ENCODE measurements around the gene SLC41A2.

The SLC41A2 gene

DNA sequence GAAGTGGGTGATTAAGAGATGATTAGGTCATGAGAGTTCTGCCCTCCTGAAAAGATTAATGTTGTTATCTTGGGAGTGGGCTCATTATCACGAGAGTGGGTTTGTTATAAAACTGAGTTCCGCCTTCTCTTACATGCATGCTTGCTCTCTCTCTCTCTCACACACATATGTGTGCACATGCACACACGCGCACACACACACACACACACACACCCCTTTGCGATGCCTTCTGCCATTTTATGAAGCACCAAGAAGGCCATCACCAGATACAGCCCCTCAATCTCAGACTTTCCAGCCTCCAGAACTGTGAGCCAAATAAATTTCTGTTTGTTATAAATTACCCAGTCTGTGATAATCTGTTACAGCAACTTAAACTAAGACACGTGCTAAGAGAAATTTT, 5.7 kb upstream of the SLC41A2 start:
- no peak for TF ChIP-seq SUZ12 (IDR thresholded peaks at IDR 0.05; ENCODE audit: extremely low read depth, insufficient read depth, insufficient read length)
- no peak for TF ChIP-seq ZNF274 (IDR thresholded peaks at IDR 0.05; ENCODE audit: low read depth, low read length)
- TF ChIP-seq YY1 (IDR thresholded peaks at IDR 0.05; ENCODE audit: insufficient read depth, insufficient read length) = no peak
- DNase-seq (ENCODE audit: low read depth, low spot score) = no peak
- Histone ChIP-seq H3K4me1 (ENCODE audit: insufficient read depth, insufficient read length) (peaks cover 2% of the 10 kb centered on the region), H3K27me3 (ENCODE audit: insufficient read depth, insufficient read length) (peaks cover 4% of the 10 kb centered on the region), H3K9ac (ENCODE audit: insufficient read length, low read depth) (no peak overlapping the region), H3K36me3 (ENCODE audit: insufficient read depth, insufficient read length, low read length) (no peaks in the 10 kb centered on the region), H3K9me3 (ENCODE audit: insufficient read depth, low read length) (no peaks in the 10 kb centered on the region), H3K4me3 (ENCODE audit: insufficient read length, low read depth) (no peak overlapping the region)

- H3K9ac ChIP-seq (ENCODE audit: insufficient read length, low read depth) = no peak overlapping the region
- H3K9me3 ChIP-seq (ENCODE audit: insufficient read depth, low read length) = no peaks in the 10 kb centered on the region
- no peak for DNase-seq (ENCODE audit: low read depth, low spot score)
- no peaks in the 10 kb centered on the region for H3K36me3 ChIP-seq (ENCODE audit: insufficient read depth, insufficient read length, low read length)
- no peak overlapping the region for H3K4me3 ChIP-seq (ENCODE audit: insufficient read length, low read depth)
- TF ChIP-seq ZNF274 (IDR thresholded peaks at IDR 0.05; ENCODE audit: low read depth, low read length) (no peak), YY1 (IDR thresholded peaks at IDR 0.05; ENCODE audit: insufficient read depth, insufficient read length) (no peak)
- H3K27me3 ChIP-seq (ENCODE audit: insufficient read depth, insufficient read length) = peaks cover 24% of the 10 kb centered on the region
- H3K4me1 ChIP-seq (ENCODE audit: insufficient read depth, insufficient read length) = peaks cover 2% of the 10 kb centered on the region
Measured at GRCh38 chr12:104960464-104960863, 2.4 kb upstream of the SLC41A2 start.

DNA sequence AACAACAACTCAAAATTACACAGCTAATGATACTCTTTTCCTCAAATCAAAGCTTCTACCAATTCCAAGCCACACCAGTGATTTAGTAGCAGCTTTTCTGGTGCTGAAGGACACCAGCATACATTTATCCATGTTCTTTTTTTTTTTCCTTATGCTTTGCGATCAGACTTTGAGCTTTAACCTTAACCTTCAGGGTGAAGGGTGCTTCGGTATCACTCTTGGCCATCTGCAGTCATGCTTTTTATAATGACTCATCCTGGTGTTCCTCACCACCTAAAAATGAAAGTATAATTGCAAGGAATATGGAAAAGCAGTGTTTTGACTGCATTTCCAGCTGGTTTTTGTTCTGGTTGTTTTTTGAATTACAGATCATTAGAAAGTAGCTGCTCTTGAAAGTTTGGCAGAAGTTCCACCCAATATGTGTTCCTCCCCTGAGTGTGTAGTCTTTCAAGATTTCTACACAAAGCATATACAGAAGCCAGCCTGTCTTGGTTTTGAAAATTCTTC, 1.3 kb upstream of the SLC41A2 start:
- H3K4me1 ChIP-seq (ENCODE audit: insufficient read depth, insufficient read length) = peaks cover 2% of the 10 kb centered on the region
- TF ChIP-seq SUZ12 (IDR thresholded peaks at IDR 0.05; ENCODE audit: extremely low read depth, insufficient read depth, insufficient read length) (no peak), ZNF274 (IDR thresholded peaks at IDR 0.05; ENCODE audit: low read depth, low read length) (no peak), YY1 (IDR thresholded peaks at IDR 0.05; ENCODE audit: insufficient read depth, insufficient read length) (no peak)
- H3K9me3 ChIP-seq (ENCODE audit: insufficient read depth, low read length) = no peaks in the 10 kb centered on the region
- peaks cover 24% of the 10 kb centered on the region for H3K27me3 ChIP-seq (ENCODE audit: insufficient read depth, insufficient read length)
- no peak for DNase-seq (ENCODE audit: low read depth, low spot score)
- H3K36me3 ChIP-seq (ENCODE audit: insufficient read depth, insufficient read length, low read length) = no peaks in the 10 kb centered on the region
- H3K4me3 ChIP-seq (ENCODE audit: insufficient read length, low read depth) = no peak overlapping the region
- H3K9ac ChIP-seq (ENCODE audit: insufficient read length, low read depth) = no peak overlapping the region

DNA sequence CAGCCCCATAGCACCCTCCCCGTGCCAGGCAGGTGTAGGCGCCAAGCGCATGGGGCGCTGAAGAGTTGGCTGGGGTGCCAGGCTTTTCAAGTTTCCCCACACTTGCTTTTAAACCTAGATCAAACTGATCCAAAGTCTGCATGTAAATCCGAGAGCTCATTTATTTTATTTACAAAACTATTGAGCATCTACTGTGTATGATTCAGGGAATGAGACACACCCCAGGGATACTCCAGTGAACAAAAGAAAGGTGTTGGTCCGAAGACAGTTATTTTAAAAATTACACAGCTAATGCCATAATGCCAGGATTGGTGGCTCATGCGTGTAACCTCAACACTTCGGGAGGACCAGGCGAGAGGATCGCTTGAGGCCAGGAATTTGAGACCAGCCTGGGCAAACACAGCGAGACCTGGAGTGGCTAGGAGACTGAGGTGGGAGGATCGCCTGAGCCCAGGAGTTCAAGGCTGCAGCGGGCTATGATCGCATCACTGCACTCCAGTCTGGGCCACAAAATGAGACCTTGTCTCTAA, 780 bp upstream of the SLC41A2 start:
- no peaks in the 10 kb centered on the region for H3K9me3 ChIP-seq (ENCODE audit: insufficient read depth, low read length)
- TF ChIP-seq YY1 (IDR thresholded peaks at IDR 0.05; ENCODE audit: insufficient read depth, insufficient read length) (no peak), ZNF274 (IDR thresholded peaks at IDR 0.05; ENCODE audit: low read depth, low read length) (no peak), SUZ12 (IDR thresholded peaks at IDR 0.05; ENCODE audit: extremely low read depth, insufficient read depth, insufficient read length) (no peak)
- peak overlapping the region; percentile 87 for H3K9ac ChIP-seq (ENCODE audit: insufficient read length, low read depth)
- no peak for DNase-seq (ENCODE audit: low read depth, low spot score)
- H3K4me3 ChIP-seq (ENCODE audit: insufficient read length, low read depth) = peak overlapping the region; percentile 62
- H3K36me3 ChIP-seq (ENCODE audit: insufficient read depth, insufficient read length, low read length) = no peaks in the 10 kb centered on the region
- H3K27me3 ChIP-seq (ENCODE audit: insufficient read depth, insufficient read length) = peaks cover 24% of the 10 kb centered on the region
- H3K4me1 ChIP-seq (ENCODE audit: insufficient read depth, insufficient read length) = peaks cover 2% of the 10 kb centered on the region

GRCh38 chr12:104957719-104958000, 430 bp downstream of the SLC41A2 start:
- peaks cover 24% of the 10 kb centered on the region for H3K27me3 ChIP-seq (ENCODE audit: insufficient read depth, insufficient read length)
- peaks cover 2% of the 10 kb centered on the region for H3K4me1 ChIP-seq (ENCODE audit: insufficient read depth, insufficient read length)
- H3K36me3 ChIP-seq (ENCODE audit: insufficient read depth, insufficient read length, low read length) = no peaks in the 10 kb centered on the region
- no peaks in the 10 kb centered on the region for H3K9me3 ChIP-seq (ENCODE audit: insufficient read depth, low read length)
- no peak for DNase-seq (ENCODE audit: low read depth, low spot score)
- peak overlapping the region; percentile 67 for H3K4me3 ChIP-seq (ENCODE audit: insufficient read length, low read depth)
- TF ChIP-seq SUZ12 (IDR thresholded peaks at IDR 0.05; ENCODE audit: extremely low read depth, insufficient read depth, insufficient read length) = peak; percentile 60
- no peak for TF ChIP-seq YY1 (IDR thresholded peaks at IDR 0.05; ENCODE audit: insufficient read depth, insufficient read length)
- H3K9ac ChIP-seq (ENCODE audit: insufficient read length, low read depth) = peak overlapping the region; percentile 86

DNA sequence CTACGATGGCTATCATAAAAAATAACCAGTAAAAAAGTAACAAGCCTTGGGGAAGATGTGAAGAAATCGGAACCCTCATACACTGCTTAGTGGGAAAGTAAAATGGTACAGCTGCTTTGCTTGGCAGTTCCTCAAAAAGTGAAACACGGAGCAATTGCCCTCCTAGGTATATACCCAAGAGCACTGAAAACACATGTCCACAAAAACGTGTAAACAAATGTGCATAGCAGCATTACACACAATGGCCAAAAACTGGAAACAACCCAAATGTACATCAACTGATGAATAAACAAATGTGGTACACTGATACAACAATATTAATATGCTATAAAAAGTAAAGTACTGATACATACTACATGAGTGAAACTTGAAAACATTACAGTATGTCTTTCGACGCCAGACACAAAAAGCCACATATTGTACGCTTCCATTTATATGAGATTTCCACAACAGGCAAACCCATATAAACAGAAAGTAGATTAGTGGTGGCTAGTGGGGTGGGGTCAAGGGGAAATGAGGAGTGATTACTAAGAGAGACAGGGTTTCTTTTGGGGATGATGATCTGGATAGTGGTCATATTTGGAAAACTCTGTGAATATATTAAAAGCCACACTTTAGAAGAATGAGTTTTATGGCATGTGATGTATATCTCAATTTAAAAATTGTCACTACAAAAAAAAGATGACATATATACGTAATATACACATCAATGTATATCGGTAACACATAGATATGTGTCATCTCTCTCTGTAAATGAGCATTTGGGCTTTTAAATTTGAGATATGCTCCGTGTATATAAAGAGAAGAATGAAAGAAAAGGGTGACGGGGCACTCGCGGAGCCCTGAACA, 996 bp downstream of the SLC41A2 start:
- peak overlapping the region; percentile 86 for H3K9ac ChIP-seq (ENCODE audit: insufficient read length, low read depth)
- no peak for TF ChIP-seq ZNF274 (IDR thresholded peaks at IDR 0.05; ENCODE audit: low read depth, low read length)
- TF ChIP-seq SUZ12 (IDR thresholded peaks at IDR 0.05; ENCODE audit: extremely low read depth, insufficient read depth, insufficient read length) = no peak
- TF ChIP-seq YY1 (IDR thresholded peaks at IDR 0.05; ENCODE audit: insufficient read depth, insufficient read length) = no peak
- peak overlapping the region; percentile 67 for H3K4me3 ChIP-seq (ENCODE audit: insufficient read length, low read depth)
- no peaks in the 10 kb centered on the region for H3K36me3 ChIP-seq (ENCODE audit: insufficient read depth, insufficient read length, low read length)
- peaks cover 24% of the 10 kb centered on the region for H3K27me3 ChIP-seq (ENCODE audit: insufficient read depth, insufficient read length)
- H3K9me3 ChIP-seq (ENCODE audit: insufficient read depth, low read length) = no peaks in the 10 kb centered on the region
- DNase-seq (ENCODE audit: low read depth, low spot score) = no peak
- peaks cover 2% of the 10 kb centered on the region for H3K4me1 ChIP-seq (ENCODE audit: insufficient read depth, insufficient read length)

- H3K9ac ChIP-seq (ENCODE audit: insufficient read length, low read depth) = no peak overlapping the region
- peaks cover 2% of the 10 kb centered on the region for H3K4me1 ChIP-seq (ENCODE audit: insufficient read depth, insufficient read length)
- H3K9me3 ChIP-seq (ENCODE audit: insufficient read depth, low read length) = no peaks in the 10 kb centered on the region
- H3K36me3 ChIP-seq (ENCODE audit: insufficient read depth, insufficient read length, low read length) = no peaks in the 10 kb centered on the region
- H3K27me3 ChIP-seq (ENCODE audit: insufficient read depth, insufficient read length) = peaks cover 24% of the 10 kb centered on the region
- H3K4me3 ChIP-seq (ENCODE audit: insufficient read length, low read depth) = no peak overlapping the region
- TF ChIP-seq SUZ12 (IDR thresholded peaks at IDR 0.05; ENCODE audit: extremely low read depth, insufficient read depth, insufficient read length) = no peak
- no peak for TF ChIP-seq ZNF274 (IDR thresholded peaks at IDR 0.05; ENCODE audit: low read depth, low read length)
- no peak for TF ChIP-seq YY1 (IDR thresholded peaks at IDR 0.05; ENCODE audit: insufficient read depth, insufficient read length)
- no peak for DNase-seq (ENCODE audit: low read depth, low spot score)
Measured at GRCh38 chr12:104955703-104956102, 2.4 kb downstream of the SLC41A2 start.

All from NT2/D1 (cell line).